Naive thymus-derived CD4-positive, alpha-beta T cell (primary cell): ENCODE data around the gene LDLRAD4. TPM values are rescaled to one million over a fixed set of nuclear protein-coding genes. Genes with fewer than 3 reads are reported as not detected.

ENCODE experiments used
- ATAC-seq: fragments of 150-1000 bp; cut with Tn5 transposase; 2 replicates; pipeline ENCODE4 v1.10.0; 2021; ENCODE audit warnings: mild to moderate bottlenecking, moderate library complexity
- CTCF ChIA-PET: fragments of 350-600 bp; sonication (Branson Sonifier 250); formaldehyde crosslinking; loops from one replicate; lab custom pipeline; 2021; ENCODE audit warnings: antibody characterized with exemption; lab: Charles Lee
- POLR2A ChIA-PET: fragments of 350-600 bp; sonication (Branson Sonifier 250); formaldehyde crosslinking; loops from one replicate; lab custom pipeline; 2021; ENCODE audit warnings: antibody characterized with exemption, inconsistent platforms; lab: Charles Lee
- DNase-seq, 9 donors: peaks; one replicate each; pipeline versions ENCODE4 v3.0.0 to v3.0.0-alpha.2; 2020 to 2022; ENCODE audit warnings: mixed read lengths in 1 of 9
- H3K27ac ChIP-seq: one replicate; pipeline ENCODE4 v1.7.0; 2013; ENCODE audit warnings: mild to moderate bottlenecking, low read depth, low read length, moderate library complexity
- H3K27me3 ChIP-seq, 2 donors: one replicate each; pipeline ENCODE4 v1.7.0; 2013; ENCODE audit warnings: low read length in 2 of 2, mild to moderate bottlenecking in 2 of 2, moderate library complexity in 2 of 2; ENCODE audit not compliant: control insufficient read depth in 2 of 2, insufficient read depth in 2 of 2
- H3K36me3 ChIP-seq, 3 experiments: 1 replicate in 2 of 3; 2 replicates in 1 of 3; pipeline ENCODE4 v1.7.0; 2013; ENCODE audit warnings: low read length in 3 of 3, mild to moderate bottlenecking in 3 of 3, moderate library complexity in 1 of 3; ENCODE audit not compliant: insufficient read depth in 3 of 3, control insufficient read depth in 2 of 3
- H3K4me1 ChIP-seq, 2 donors: one replicate each; pipeline ENCODE4 v1.7.0; 2013; ENCODE audit warnings: low read length in 2 of 2, mild to moderate bottlenecking in 2 of 2, moderate library complexity in 1 of 2; ENCODE audit not compliant: control insufficient read depth in 2 of 2, insufficient read depth in 2 of 2
- H3K4me3 ChIP-seq: 2 replicates; pipeline ENCODE4 v1.7.0; 2013; ENCODE audit warnings: mild to moderate bottlenecking, low read length
- H3K9me3 ChIP-seq, 3 experiments: 1 replicate in 2 of 3; 2 replicates in 1 of 3; pipeline ENCODE4 v1.7.0; 2013; ENCODE audit warnings: low read length in 3 of 3; ENCODE audit not compliant: control insufficient read depth in 2 of 3
- H3K27ac Mint-ChIP-seq, 9 donors: one replicate each; pipeline ENCODE4 v1.8.0; 2020 to 2022; ENCODE audit warnings: mixed read lengths in 9 of 9, mild to moderate bottlenecking in 8 of 9, moderate library complexity in 5 of 9, inconsistent platforms in 2 of 9
- H3K27me3 Mint-ChIP-seq, 5 donors: one replicate each; pipeline ENCODE4 v1.8.0; 2021 to 2022; ENCODE audit warnings: mixed read lengths in 5 of 5, mild to moderate bottlenecking in 1 of 5
- H3K36me3 Mint-ChIP-seq, 5 donors: one replicate each; pipeline ENCODE4 v1.8.0; 2020 to 2022; ENCODE audit warnings: mixed read lengths in 5 of 5, mild to moderate bottlenecking in 3 of 5, inconsistent platforms in 1 of 5
- H3K4me1 Mint-ChIP-seq, 7 donors: one replicate each; pipeline ENCODE4 v1.8.0; 2020 to 2022; ENCODE audit warnings: mixed read lengths in 7 of 7, mild to moderate bottlenecking in 3 of 7, inconsistent platforms in 1 of 7
- H3K4me3 Mint-ChIP-seq, 10 donors: one replicate each; pipeline ENCODE4 v1.8.0; 2020 to 2022; ENCODE audit warnings: mild to moderate bottlenecking in 10 of 10, mixed read lengths in 10 of 10, moderate library complexity in 6 of 10, inconsistent platforms in 2 of 10
- H3K9me3 Mint-ChIP-seq, 11 donors: one replicate each; pipeline ENCODE4 v1.8.0; 2020 to 2022; ENCODE audit warnings: mixed read lengths in 11 of 11, mild to moderate bottlenecking in 4 of 11, inconsistent platforms in 1 of 11, moderate library complexity in 1 of 11
- intact Hi-C, 2 donors: fragments of 100-400 bp; cut with micrococcal nuclease; formaldehyde crosslinking; loops; one replicate each; pipeline ENCODE4 v1.15.1; 2023
- polyA plus RNA-seq, 2 donors: library from polyadenylated mRNA; unstranded; fragments of 300-500 nt; fragmentation: Illumina TruSeq; gene quantifications; one replicate each; pipeline ENCODE4 v1.2.3, GENCODE V29; 2021
- total RNA-seq, 6 experiments: library from RNA in 5 of 6; stranded (reverse) in 5 of 6; gene quantifications; 1 replicate in 5 of 6; 2 replicates in 1 of 6; pipeline ENCODE4 v1.2.3 and lab custom pipeline; 2021 to 2026

Gene LDLRAD4
- total and polyA plus RNA-seq, 7 experiments from 2014 or later = 13.0 to 84.3 (median 53.7) TPM

DNA sequence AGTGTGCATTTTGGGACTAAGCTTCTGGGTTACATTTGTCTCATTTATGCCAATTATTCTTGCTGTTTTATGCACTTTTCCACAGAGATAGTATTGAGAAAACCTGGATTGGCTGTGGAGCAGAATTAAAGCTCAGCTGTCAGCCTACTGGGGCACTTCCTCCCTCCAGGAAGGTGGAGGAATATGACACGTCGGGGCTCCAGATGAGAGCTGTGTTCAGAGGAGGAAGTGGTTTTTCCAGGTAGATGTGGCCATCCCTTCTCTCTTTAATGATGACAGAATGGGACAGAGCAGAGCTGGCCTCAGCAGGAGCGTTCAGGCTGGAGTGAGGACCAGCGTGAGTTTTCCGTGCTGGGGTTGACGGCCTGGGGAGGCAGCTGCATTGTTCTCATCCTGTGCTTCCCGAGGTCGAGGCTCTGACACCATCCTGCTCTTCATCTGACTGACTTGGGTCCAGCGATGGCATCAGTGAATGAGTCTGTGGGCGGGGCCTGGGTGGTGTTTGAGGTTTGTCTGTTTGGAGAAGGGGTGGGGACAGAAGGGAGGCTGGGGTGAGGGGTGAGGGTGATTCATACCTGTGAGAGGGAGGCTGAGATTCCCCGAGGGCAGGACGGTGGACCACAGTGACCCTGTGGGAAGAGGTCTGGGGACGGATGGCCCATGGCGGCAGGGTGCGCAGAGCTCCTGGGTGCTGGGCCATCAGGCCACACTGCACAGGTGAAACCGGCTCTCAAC is 207.0 kb downstream of the LDLRAD4 start:
- Mint-ChIP-seq H3K27ac (peak overlapping the region in 5 of 9 donors; percentile 5 to 65 (median 41)), H3K9me3 (no peaks in the 10 kb centered on the region), H3K4me3 (peak overlapping the region in 1 of 10 donors; percentile 38), H3K4me1 (peaks cover 19 to 54% (median 43%) of the 10 kb centered on the region in 7 donors), H3K36me3 (peaks cover 0 to 7% (median 0%) of the 10 kb centered on the region in 5 donors), H3K27me3 (no peaks in the 10 kb centered on the region)
- no peak for DNase-seq
- Histone ChIP-seq H3K27me3 (no peaks in the 10 kb centered on the region), H3K4me3 (no peak overlapping the region), H3K9me3 (no peaks in the 10 kb centered on the region), H3K27ac (no peak overlapping the region), H3K36me3 (no peaks in the 10 kb centered on the region), H3K4me1 (peaks cover 0 to 18% of the 10 kb centered on the region in 2 donors)
- no peak for ATAC-seq
- POLR2A ChIA-PET = interaction anchor here (1.1 kb wide), 1 partner anchor 87 kb away, joined by 4 read pairs; no protein-coding TSS in a partner anchor
- CTCF ChIA-PET = no interaction called here
- intact Hi-C loops = no loop called here

DNA sequence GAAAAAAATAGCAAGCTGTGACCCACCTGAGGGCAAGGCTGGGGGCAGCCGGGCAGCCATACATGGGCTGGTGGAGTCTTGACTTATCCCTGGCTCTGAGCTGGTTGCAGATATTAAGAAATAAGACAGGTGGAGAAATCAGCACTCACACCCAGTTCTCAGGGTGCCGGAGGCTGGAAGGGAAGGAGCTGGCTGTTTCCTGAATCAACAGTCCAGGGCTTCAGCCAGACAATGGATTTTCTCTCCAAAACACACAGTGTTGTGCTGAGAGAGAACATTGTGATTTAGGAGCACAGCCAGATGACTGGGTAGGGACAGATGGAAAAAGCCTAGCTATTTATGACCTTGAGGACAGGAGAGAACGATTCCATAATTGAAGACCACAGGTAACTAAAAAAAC is 208.8 kb downstream of the LDLRAD4 start:
- no peak for DNase-seq
- CTCF ChIA-PET = no interaction called here
- Histone ChIP-seq H3K9me3 (no peaks in the 10 kb centered on the region), H3K27me3 (no peaks in the 10 kb centered on the region), H3K27ac (no peak overlapping the region), H3K36me3 (no peaks in the 10 kb centered on the region), H3K4me3 (no peak overlapping the region), H3K4me1 (peaks cover 0 to 5% of the 10 kb centered on the region in 2 donors)
- Mint-ChIP-seq H3K27me3 (no peaks in the 10 kb centered on the region), H3K27ac (peak overlapping the region in 1 of 9 donors; percentile 45), H3K4me1 (peaks cover 14 to 45% (median 33%) of the 10 kb centered on the region in 7 donors), H3K9me3 (no peaks in the 10 kb centered on the region), H3K36me3 (peaks cover 0 to 11% (median 0%) of the 10 kb centered on the region in 5 donors), H3K4me3 (no peak overlapping the region)
- intact Hi-C loops = no loop called here
- ATAC-seq = no peak
- POLR2A ChIA-PET = no interaction called here

DNA sequence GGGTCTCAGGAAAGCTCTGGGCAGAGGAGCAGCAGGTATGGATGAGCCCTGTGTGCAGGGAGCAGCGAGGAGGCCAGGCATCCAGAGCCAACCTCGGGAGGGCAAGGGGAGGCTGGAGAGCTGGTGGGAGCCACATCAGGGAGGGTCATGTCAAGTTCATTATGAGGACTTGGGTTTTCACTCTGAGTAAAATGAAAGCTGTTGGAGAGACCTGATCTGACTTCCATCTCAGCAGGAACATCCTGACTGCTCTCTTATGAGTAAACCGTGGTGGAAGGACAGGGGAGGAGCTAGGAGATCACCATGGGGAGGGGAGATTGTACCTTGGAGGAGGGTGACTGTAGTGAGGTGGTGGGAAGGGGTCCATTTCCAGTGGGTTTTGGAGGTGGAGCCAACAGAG is 209.8 kb downstream of the LDLRAD4 start:
- peaks cover 0 to 11% (median 0%) of the 10 kb centered on the region in 5 donors for H3K36me3 Mint-ChIP-seq
- no peak overlapping the region for H3K4me3 Mint-ChIP-seq
- POLR2A ChIA-PET = no interaction called here
- CTCF ChIA-PET = interaction anchor here (0.6 kb wide), 1 partner anchor 140 kb away, joined by 3 read pairs; no protein-coding TSS in a partner anchor
- DNase-seq (no peak), ATAC-seq (no peak)
- Histone ChIP-seq H3K36me3 (no peaks in the 10 kb centered on the region), H3K27me3 (no peaks in the 10 kb centered on the region), H3K9me3 (no peaks in the 10 kb centered on the region), H3K27ac (no peak overlapping the region), H3K4me1 (no peaks in the 10 kb centered on the region), H3K4me3 (no peak overlapping the region)
- no peaks in the 10 kb centered on the region for H3K27me3 Mint-ChIP-seq
- peaks cover 14 to 42% (median 29%) of the 10 kb centered on the region in 7 donors for H3K4me1 Mint-ChIP-seq
- intact Hi-C loops = no loop called here
- H3K9me3 Mint-ChIP-seq = no peaks in the 10 kb centered on the region
- H3K27ac Mint-ChIP-seq = peak overlapping the region in 5 of 9 donors; percentile 10 to 45 (median 25)

DNA sequence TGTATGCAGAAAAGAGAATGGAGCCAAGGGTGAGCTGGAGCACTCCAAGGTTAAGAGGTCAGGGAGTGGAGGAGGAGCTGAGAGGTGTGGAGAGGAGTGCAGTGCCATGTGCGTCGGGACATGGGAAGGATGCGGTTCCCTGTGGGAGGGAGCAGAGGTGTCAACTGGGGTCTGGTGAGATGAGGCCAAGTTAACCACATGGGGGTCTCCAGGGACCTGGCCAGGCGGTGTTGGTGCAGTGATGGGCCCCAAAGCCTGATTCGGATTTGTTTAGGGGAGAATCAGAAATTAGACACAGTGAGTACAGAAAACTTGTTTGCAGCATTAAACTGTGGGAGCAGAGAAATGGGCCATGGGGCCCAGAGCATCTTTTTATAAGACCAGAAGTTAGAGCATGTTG is 210.5 kb downstream of the LDLRAD4 start:
- Mint-ChIP-seq H3K4me1 (peaks cover 14 to 43% (median 32%) of the 10 kb centered on the region in 7 donors), H3K9me3 (no peaks in the 10 kb centered on the region), H3K27me3 (no peaks in the 10 kb centered on the region), H3K27ac (peak overlapping the region in 5 of 9 donors; percentile 28 to 82 (median 45)), H3K4me3 (no peak overlapping the region), H3K36me3 (peaks cover 0 to 11% (median 0%) of the 10 kb centered on the region in 5 donors)
- ChIA-PET CTCF (no interaction called here), POLR2A (no interaction called here)
- Histone ChIP-seq H3K27ac (no peak overlapping the region), H3K27me3 (no peaks in the 10 kb centered on the region), H3K9me3 (no peaks in the 10 kb centered on the region), H3K36me3 (no peaks in the 10 kb centered on the region), H3K4me3 (no peak overlapping the region), H3K4me1 (no peaks in the 10 kb centered on the region)
- DNase-seq (no peak), ATAC-seq (no peak)
- intact Hi-C loops = no loop called here

DNA sequence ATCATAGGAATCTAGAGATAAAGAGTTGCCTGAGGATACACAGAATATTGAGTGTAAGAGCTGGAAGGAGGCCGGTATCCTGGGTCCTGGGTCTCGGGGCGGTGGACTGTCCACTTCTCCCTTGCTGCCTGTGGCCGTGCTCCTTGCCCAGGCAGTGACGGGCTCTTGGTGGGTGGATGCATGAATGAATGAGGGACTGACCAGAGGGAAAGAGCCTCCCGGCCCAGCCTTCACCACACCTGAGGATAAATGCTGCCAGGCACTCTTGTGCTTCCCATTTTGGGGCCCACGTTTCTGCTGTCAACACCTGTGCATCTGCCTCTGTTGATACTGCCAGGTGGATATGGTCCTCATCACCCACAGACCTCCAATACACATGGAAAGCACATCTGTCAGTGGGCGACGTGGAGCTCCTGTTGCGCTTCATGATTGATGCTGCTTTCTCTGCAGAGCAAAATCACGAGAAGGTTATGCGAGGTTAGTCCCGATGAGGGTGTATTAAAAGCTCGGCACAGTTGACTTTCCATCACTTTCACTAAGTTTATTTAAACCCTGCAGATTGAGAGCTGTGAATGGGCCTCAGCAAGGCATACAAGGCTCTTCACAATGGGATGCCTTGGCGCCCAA is 211.4 kb downstream of the LDLRAD4 start:
- no peak overlapping the region for H3K27ac ChIP-seq
- intact Hi-C loops = loop anchor here in 1 of 2 donors (10.0 kb wide), 1 partner anchor 295 kb away; the partner anchor contains the start of genes FAM210A and RNMT
- POLR2A ChIA-PET = no interaction called here
- Mint-ChIP-seq H3K27me3 (no peaks in the 10 kb centered on the region), H3K4me1 (peaks cover 14 to 38% (median 23%) of the 10 kb centered on the region in 7 donors), H3K4me3 (no peak overlapping the region), H3K9me3 (no peaks in the 10 kb centered on the region), H3K36me3 (peaks cover 0 to 11% (median 0%) of the 10 kb centered on the region in 5 donors), H3K27ac (peak overlapping the region in 2 of 9 donors; percentile 16 to 77)
- no peaks in the 10 kb centered on the region for H3K36me3 ChIP-seq
- DNase-seq = no peak
- H3K4me1 ChIP-seq = no peaks in the 10 kb centered on the region
- no peaks in the 10 kb centered on the region for H3K9me3 ChIP-seq
- CTCF ChIA-PET = no interaction called here
- no peak overlapping the region for H3K4me3 ChIP-seq
- no peak for ATAC-seq
- H3K27me3 ChIP-seq = no peaks in the 10 kb centered on the region

DNA sequence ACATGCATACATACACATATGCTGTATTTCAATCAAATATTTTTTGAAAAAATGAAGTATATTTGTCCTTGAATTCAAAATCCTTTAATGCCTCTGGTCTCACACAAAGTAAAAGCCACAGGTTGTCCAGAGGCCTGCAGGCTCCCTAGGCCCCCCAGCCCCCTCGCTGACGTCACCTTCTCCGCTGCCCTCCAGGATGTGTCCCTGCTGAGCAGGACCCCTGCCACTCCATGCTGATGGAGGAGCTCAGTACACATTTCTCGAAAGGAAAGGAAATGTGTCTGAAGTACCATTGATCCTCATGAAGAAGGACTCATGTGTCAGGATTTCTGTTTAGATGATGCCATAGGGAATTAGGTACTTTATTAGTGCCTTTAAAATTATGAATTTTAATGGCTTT is 212.1 kb downstream of the LDLRAD4 start:
- ChIA-PET POLR2A (no interaction called here), CTCF (no interaction called here)
- Histone ChIP-seq H3K9me3 (no peaks in the 10 kb centered on the region), H3K4me3 (no peak overlapping the region), H3K36me3 (no peaks in the 10 kb centered on the region), H3K4me1 (peaks cover 0 to 2% of the 10 kb centered on the region in 2 donors), H3K27ac (no peak overlapping the region), H3K27me3 (no peaks in the 10 kb centered on the region)
- ATAC-seq (no peak), DNase-seq (no peak)
- peaks cover 0 to 11% (median 0%) of the 10 kb centered on the region in 5 donors for H3K36me3 Mint-ChIP-seq
- H3K4me3 Mint-ChIP-seq = no peak overlapping the region
- intact Hi-C loops = loop anchor here in 1 of 2 donors (10.0 kb wide), 1 partner anchor 294 kb away; the partner anchor contains the start of genes FAM210A and RNMT
- peaks cover 11 to 35% (median 21%) of the 10 kb centered on the region in 7 donors for H3K4me1 Mint-ChIP-seq
- H3K27ac Mint-ChIP-seq = peak overlapping the region in 1 of 9 donors; percentile 54
- no peaks in the 10 kb centered on the region for H3K9me3 Mint-ChIP-seq
- no peaks in the 10 kb centered on the region for H3K27me3 Mint-ChIP-seq
